C4-2B (cell line): ENCODE results near the gene INPP4B.

Experiments used
- ZFX ChIP-seq: fragments of 450-650 bp; IDR thresholded peaks from 2 replicates; pipeline ENCODE4 v1.6.1; 2017
- TF ChIP-seq, protein P1 (sequence below): fragments of 450-650 bp; conservative IDR thresholded peaks from 2 replicates; pipeline ENCODE4 v1.5.1; 2017; ENCODE audit warnings: mild to moderate bottlenecking

DNA sequence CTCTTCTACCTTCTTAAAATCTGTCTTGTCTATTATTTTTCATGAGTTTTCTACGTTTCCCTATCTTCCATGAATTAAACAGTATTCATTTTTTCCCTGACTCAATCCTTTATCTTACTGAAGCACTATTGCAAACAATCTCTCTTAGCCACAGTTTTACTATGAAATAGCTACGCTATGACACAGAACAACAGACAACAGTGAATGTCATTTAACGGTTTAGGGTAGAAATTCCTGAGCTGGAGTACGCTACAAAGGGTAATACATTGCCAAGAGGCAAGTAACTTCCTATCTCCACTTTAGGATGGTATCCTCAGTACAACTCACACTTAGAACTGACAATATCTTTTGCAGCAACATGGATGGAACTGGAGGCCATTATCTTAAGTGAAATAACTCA is 552.6 kb downstream of the INPP4B start:
- TF ChIP-seq, protein P1, sequence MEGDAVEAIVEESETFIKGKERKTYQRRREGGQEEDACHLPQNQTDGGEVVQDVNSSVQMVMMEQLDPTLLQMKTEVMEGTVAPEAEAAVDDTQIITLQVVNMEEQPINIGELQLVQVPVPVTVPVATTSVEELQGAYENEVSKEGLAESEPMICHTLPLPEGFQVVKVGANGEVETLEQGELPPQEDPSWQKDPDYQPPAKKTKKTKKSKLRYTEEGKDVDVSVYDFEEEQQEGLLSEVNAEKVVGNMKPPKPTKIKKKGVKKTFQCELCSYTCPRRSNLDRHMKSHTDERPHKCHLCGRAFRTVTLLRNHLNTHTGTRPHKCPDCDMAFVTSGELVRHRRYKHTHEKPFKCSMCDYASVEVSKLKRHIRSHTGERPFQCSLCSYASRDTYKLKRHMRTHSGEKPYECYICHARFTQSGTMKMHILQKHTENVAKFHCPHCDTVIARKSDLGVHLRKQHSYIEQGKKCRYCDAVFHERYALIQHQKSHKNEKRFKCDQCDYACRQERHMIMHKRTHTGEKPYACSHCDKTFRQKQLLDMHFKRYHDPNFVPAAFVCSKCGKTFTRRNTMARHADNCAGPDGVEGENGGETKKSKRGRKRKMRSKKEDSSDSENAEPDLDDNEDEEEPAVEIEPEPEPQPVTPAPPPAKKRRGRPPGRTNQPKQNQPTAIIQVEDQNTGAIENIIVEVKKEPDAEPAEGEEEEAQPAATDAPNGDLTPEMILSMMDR = no peak
- TF ChIP-seq ZFX = no peak
